ENCODE data around the gene NALCN.

Gene NALCN

GRCh38 chr13:101059793-101060192 is 356.5 kb downstream of the NALCN start:
- no peaks in the 10 kb centered on the region for H3K4me1 ChIP-seq (ENCODE audit: low read depth, poor library complexity, severe bottlenecking)
- H3K4me3 ChIP-seq (IDR thresholded peaks at IDR 0.05; ENCODE audit: insufficient read depth, low read depth, low read length) = no peak overlapping the region
- no peak overlapping the region for H3K9ac ChIP-seq
- no peak for TF ChIP-seq CTCF (conservative IDR thresholded peaks at IDR 0.05; ENCODE audit: low read depth, low read length)
- no peaks in the 10 kb centered on the region for H3K36me3 ChIP-seq (ENCODE audit: insufficient read depth)
- no peak overlapping the region for H3K4me2 ChIP-seq
- H3K79me2 ChIP-seq (ENCODE audit: insufficient read depth, low read depth) = no peaks in the 10 kb centered on the region
- no peak overlapping the region for H3K27ac ChIP-seq
- H2AFZ ChIP-seq (ENCODE audit: low read depth) = no peak overlapping the region
- H3K27me3 ChIP-seq (ENCODE audit: insufficient read depth, low read depth) = no peaks in the 10 kb centered on the region
- H4K20me1 ChIP-seq (ENCODE audit: insufficient read depth) = no peaks in the 10 kb centered on the region

- Histone ChIP-seq H3K4me2 (no peak overlapping the region), H2AFZ (ENCODE audit: low read depth) (no peak overlapping the region), H3K9ac (no peak overlapping the region), H3K4me3 (IDR thresholded peaks at IDR 0.05; ENCODE audit: insufficient read depth, low read depth, low read length) (no peak overlapping the region), H3K36me3 (ENCODE audit: insufficient read depth) (no peaks in the 10 kb centered on the region), H3K27ac (no peak overlapping the region), H3K4me1 (ENCODE audit: low read depth, poor library complexity, severe bottlenecking) (no peaks in the 10 kb centered on the region), H3K27me3 (ENCODE audit: insufficient read depth, low read depth) (no peaks in the 10 kb centered on the region), H3K79me2 (ENCODE audit: insufficient read depth, low read depth) (no peaks in the 10 kb centered on the region), H4K20me1 (ENCODE audit: insufficient read depth) (no peaks in the 10 kb centered on the region)
- no peak for TF ChIP-seq CTCF (conservative IDR thresholded peaks at IDR 0.05; ENCODE audit: low read depth, low read length)
Observed at GRCh38 chr13:101058841-101059240, 357.5 kb downstream of the NALCN start.

GRCh38 chr13:101053301-101054093 is 362.8 kb downstream of the NALCN start:
- Histone ChIP-seq H3K27ac (no peak overlapping the region), H3K4me3 (IDR thresholded peaks at IDR 0.05; ENCODE audit: insufficient read depth, low read depth, low read length) (no peak overlapping the region), H3K4me2 (no peak overlapping the region), H3K79me2 (ENCODE audit: insufficient read depth, low read depth) (no peaks in the 10 kb centered on the region), H3K9ac (no peak overlapping the region), H4K20me1 (ENCODE audit: insufficient read depth) (no peaks in the 10 kb centered on the region), H2AFZ (ENCODE audit: low read depth) (no peak overlapping the region), H3K27me3 (ENCODE audit: insufficient read depth, low read depth) (no peaks in the 10 kb centered on the region), H3K4me1 (ENCODE audit: low read depth, poor library complexity, severe bottlenecking) (no peaks in the 10 kb centered on the region), H3K36me3 (ENCODE audit: insufficient read depth) (no peaks in the 10 kb centered on the region)
- TF ChIP-seq CTCF (conservative IDR thresholded peaks at IDR 0.05; ENCODE audit: low read depth, low read length) = no peak

- H3K79me2 ChIP-seq (ENCODE audit: insufficient read depth, low read depth) = no peaks in the 10 kb centered on the region
- no peaks in the 10 kb centered on the region for H3K27me3 ChIP-seq (ENCODE audit: insufficient read depth, low read depth)
- no peaks in the 10 kb centered on the region for H3K4me1 ChIP-seq (ENCODE audit: low read depth, poor library complexity, severe bottlenecking)
- H3K36me3 ChIP-seq (ENCODE audit: insufficient read depth) = no peaks in the 10 kb centered on the region
- H4K20me1 ChIP-seq (ENCODE audit: insufficient read depth) = no peaks in the 10 kb centered on the region
- no peak overlapping the region for H3K9ac ChIP-seq
- H3K4me3 ChIP-seq (IDR thresholded peaks at IDR 0.05; ENCODE audit: insufficient read depth, low read depth, low read length) = no peak overlapping the region
- H3K4me2 ChIP-seq = no peak overlapping the region
- H3K27ac ChIP-seq = no peak overlapping the region
- no peak overlapping the region for H2AFZ ChIP-seq (ENCODE audit: low read depth)
- no peak for TF ChIP-seq CTCF (conservative IDR thresholded peaks at IDR 0.05; ENCODE audit: low read depth, low read length)
Observed at GRCh38 chr13:101049166-101049850, 367.0 kb downstream of the NALCN start.

All from KMS-11 (cell line).